NCI-H524 (cell line): Measurements from ENCODE around the gene MYBPHL.

Experiments
- DNase-seq, 2 experiments: peaks; one replicate each; lab custom pipeline; 2025; lab: John Stamatoyannopoulos, UW

MYBPHL gene

DNA sequence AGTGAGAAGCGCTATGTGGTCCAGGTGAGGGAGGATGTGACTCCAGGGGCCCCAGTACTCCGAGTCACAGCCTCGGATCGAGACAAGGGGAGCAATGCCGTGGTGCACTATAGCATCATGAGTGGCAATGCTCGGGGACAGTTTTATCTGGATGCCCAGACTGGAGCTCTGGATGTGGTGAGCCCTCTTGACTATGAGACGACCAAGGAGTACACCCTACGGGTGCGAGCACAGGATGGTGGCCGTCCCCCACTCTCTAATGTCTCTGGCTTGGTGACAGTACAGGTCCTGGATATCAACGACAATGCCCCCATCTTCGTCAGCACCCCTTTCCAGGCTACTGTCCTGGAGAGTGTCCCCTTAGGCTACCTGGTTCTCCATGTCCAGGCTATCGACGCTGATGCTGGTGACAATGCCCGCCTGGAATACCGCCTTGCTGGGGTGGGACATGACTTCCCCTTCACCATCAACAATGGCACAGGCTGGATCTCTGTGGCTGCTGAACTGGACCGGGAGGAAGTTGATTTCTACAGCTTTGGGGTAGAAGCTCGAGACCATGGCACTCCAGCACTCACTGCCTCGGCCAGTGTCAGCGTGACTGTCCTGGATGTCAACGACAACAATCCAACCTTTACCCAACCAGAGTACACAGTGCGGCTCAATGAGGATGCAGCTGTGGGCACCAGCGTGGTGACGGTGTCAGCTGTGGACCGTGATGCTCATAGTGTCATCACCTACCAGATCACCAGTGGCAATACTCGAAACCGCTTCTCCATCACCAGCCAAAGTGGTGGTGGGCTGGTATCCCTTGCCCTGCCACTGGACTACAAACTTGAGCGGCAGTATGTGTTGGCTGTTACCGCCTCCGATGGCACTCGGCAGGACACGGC is 55.3 kb downstream of the MYBPHL start:
- no peak for DNase-seq

DNA sequence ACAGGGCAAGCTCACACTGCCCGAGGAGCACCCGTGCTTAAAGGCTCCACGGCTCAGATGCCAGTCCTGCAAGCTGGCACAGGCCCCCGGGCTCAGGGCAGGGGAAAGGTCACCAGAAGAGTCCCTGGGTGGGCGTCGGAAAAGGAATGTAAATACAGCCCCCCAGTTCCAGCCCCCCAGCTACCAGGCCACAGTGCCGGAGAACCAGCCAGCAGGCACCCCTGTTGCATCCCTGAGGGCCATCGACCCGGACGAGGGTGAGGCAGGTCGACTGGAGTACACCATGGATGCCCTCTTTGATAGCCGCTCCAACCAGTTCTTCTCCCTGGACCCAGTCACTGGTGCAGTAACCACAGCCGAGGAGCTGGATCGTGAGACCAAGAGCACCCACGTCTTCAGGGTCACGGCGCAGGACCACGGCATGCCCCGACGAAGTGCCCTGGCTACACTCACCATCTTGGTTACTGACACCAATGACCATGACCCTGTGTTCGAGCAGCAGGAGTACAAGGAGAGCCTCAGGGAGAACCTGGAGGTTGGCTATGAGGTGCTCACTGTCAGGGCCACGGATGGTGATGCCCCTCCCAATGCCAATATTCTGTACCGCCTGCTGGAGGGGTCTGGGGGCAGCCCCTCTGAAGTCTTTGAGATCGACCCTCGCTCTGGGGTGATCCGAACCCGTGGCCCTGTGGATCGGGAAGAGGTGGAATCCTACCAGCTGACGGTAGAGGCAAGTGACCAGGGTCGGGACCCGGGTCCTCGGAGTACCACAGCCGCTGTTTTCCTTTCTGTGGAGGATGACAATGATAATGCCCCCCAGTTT is 56.1 kb downstream of the MYBPHL start:
- DNase-seq, result no peak

DNA sequence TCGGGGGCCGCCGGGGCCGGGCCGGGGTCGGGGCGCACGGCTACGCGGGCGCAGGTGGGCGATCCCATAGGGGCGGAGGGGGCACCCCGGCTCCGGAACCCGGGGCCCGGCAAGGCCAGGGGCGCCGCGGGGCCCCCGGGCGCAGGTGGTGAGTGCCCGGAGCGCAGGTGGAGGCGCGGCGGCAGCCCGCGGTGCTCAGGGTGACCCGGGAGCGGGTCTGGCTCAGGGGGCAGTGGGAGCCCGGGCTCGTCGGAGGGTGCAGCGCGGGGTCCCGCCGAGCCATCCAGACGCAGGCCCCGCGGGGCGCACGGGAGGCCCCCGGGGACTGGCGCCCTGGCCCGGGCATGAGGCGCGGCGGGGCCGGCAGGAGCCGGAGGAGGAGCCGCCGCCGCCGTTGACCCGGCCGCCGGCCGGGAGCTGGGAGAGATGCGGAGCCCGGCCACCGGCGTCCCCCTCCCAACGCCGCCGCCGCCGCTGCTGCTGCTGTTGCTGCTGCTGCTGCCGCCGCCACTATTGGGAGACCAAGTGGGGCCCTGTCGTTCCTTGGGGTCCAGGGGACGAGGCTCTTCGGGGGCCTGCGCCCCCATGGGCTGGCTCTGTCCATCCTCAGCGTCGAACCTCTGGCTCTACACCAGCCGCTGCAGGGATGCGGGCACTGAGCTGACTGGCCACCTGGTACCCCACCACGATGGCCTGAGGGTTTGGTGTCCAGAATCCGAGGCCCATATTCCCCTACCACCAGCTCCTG is 57.0 kb downstream of the MYBPHL start:
- DNase-seq, result no peak

- DNase-seq, result peak; percentile 32 to 71
Measured at GRCh38 chr1:109248797-109249629, 57.8 kb downstream of the MYBPHL start, which contains the start of gene CELSR2. CELSR2 (plus strand) TSS chr1:109249539; CDS start chr1:109250080, 541 bp downstream.

DNA sequence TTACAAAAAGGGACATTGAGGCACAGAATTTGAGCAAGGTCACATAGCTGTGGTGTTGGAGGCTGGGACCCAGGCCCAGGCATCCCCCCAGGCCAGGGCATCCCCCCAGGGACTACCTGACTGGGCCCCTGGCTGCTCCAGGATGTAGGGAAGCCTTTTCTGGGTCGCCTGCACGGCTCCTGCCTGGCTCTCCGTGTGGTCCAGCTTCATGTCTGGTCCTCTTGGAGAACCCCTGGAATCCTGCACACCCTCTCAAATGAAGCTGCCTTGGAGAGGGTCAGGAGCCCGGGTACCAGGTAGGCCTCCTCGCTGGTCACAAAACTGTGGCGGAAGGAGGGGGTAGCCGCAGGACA is 58.4 kb downstream of the MYBPHL start:
- DNase-seq, result no peak

GRCh38 chr1:109247401-109248365 is 59.1 kb downstream of the MYBPHL start:
- DNase-seq, result no peak

DNA sequence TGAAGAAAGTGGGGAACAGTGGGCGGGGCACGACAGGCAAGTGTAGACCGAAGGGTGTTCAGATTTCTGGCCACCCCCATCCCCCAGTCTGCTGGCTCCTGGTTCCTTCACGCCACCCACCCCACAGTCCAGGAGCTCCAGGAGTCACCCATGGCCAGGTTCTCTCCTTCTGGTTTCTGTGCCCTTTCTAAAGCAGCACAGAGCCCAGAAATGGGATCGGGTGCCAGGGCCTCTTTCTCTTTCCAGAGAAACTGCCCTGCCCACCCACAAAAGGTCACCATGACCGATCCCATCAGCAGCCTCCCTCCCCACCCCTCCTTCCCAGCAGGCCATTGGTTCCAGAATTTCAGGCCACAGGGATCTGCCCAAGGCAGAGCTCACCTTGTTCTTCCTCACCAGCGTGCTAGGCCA is 60.7 kb downstream of the MYBPHL start:
- DNase-seq, result no peak

DNA sequence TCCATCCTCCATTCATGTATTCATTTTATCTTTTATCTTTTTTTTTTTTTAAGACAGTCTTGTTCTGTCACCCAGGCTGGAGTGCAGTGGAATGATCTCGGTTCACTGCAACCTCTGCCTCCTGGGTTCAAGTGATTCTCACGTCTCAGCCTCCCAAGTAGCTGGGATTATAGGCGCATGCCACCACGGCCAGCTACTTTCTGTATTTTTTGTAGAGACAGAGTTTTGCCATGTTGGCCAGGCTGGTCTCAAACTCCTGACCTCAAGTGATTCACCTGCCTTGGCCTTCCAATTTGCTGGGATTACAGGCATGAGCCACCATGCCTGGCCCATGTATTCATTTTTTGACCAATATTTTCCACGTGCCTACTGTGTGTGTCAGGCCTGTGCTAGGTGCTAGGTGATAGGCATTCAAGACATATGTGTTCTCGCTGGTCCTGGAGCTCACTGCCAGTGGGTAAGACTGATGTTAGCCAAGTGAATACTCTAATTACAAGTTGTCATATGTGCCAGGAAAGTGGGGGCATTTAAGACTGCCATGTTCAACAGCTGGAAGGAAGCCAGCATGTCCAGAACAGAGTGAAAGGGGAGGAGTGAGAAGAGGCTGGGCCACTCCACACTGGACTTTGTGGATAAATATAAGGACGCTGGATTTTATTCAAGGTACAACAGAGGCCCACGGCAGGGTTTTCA is 62.8 kb downstream of the MYBPHL start:
- peak; percentile 30 to 48 for DNase-seq

DNA sequence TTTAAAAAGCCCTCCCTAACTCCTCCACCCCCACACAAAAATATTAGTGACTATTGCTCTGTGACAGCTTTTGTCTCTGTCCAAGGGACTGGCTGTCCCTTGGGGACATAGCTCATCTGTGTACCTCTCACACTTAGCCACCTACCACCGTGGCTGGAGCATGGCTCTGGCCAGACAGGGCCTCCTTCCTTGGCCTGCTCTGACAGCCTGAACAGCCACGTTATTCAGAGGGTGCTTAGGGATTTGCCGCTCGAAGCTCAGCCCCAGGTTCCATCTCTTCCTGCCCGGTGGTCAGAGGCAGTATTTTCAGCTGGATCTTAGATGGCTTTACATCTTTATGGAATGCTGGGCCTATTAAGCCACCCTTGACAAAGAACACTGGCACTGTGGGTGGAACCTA is 63.6 kb downstream of the MYBPHL start:
- DNase-seq, result peak in 1 of 2 experiments; percentile 14

- DNase-seq, result peak; percentile 62 to 80
Measured at GRCh38 chr1:109242387-109242786, 64.4 kb downstream of the MYBPHL start.
